GM18858 (cell line): Measurements from ENCODE around the gene EEF1A2.

Experiments used
- ATAC-seq: cut with Tn5 transposase; IDR thresholded peaks from one replicate; pipeline ENCODE4 v1.9.1; 2021; ENCODE audit not compliant: unreplicated experiment

The EEF1A2 gene

DNA sequence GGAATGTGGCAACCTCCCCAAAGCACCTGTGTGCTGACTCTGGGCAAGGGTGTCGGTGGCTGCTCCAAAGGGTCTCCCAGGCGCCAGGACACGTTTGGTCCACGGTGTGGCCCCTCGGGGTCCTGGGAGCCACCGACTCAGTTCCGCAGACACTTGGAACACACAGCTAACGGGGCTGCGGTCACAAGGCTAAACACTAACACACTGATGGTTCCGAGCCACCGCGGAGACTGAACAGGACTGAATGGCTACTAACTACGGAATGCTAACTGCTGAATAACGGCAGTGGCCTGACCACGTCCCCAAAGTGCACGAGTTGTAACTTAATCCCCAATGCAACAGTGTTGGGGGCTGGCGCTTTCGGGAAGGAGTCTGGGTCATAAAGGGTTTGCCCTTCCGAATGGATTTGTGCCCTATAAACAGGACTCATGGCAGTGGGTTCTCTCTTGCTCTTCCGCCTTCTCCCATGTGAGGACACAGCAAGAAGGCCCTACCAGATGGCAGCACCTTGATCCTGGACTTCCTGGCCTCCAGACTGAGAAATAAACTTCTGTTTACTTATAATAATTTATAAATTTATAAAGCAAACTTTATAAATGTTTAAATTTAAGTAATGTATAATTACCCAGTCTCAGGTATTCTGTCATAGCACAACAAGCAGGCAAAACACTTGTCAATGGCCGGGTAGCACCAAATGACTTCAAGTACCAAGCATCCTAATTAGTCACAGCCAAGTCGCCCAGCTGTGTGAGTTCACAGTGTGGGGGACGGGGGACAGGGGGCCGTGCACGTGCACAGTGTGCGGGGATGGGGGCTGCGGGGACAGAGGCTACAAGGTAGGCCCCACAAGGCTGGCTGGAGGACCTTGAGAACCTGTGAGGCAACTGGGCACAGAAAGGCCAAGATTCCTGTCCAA lies 2.3 kb upstream of the EEF1A2 start:
- no peak for ATAC-seq

GRCh38 chr20:63500151-63500901 lies 1.4 kb upstream of the EEF1A2 start:
- ATAC-seq = no peak

- ATAC-seq = no peak
Observed at GRCh38 chr20:63499338-63499969, 571 bp upstream of the EEF1A2 start.

DNA sequence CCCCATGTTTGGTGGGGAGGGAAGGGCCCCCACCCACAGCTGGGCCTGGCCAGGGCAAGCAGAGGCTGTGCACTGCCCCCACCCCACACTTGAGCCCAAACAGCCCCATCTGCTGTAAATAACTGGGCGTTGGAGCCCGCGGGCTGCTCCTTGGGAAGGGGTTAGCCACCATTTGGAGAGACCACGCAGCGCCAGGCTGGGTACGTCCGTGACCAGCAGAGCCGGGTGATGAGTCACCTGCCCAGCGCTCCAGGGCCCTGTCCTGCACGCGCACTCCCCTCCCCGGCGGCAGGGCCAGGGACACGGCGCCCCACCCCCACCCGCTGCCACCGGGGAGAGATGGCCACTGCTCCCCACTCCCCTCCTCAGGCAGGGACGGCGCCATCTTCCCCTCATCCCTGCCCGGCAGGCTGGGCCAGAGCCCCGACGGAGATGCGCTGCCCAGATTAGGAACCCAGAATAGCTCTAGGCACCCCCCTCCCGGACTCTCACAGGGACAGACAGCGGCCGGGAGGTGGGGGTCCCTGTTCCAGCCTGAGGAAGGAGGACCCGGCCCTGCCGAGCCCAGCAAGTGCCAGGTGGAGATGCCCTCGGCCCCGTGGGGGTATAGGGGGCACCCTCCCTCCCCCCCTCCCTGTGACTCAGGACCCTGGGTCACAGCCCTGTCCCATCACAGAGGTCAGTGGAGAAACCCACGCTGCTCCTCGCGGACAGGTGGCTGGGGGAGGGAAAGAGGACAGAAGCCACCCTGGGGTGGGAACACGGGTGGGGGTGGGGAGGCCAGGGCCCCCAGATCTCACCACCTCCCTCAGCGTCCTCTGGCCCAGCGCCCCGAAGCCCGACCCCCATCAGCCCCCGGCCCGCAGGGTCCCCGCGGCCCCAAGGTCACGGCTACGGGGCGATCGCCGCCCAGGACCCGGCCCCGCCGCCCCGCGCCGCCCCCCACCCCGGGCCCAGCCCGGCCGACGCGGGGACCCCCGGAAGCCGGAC lies 642 bp downstream of the EEF1A2 start:
- ATAC-seq = no peak

GRCh38 chr20:63497138-63497945 lies 1.5 kb downstream of the EEF1A2 start:
- ATAC-seq = no peak

DNA sequence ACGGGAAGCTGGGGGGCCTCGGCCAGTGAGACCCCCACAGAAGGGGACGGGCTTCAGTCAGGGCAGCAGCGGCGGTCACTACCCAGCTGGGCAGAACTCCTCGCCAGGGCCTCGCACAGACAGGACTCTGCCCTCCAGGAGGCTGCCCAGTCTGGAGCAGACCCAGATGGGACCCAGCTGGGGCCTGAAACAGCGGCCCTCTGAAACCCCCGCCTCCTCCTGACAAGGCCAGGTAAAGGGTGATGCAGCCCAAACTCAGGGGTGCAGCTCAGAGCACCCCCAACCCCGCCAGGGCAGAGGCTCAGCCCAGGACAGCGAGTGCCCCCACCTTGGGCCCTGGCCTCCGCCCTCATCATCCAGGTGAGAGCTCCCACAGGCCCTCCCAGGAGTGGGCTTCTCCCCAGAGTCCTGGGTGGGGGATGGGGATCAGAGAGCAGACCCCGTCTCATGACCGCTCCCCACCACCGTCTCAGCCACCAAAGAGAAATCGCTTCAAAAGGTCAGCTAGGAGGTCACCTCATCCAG lies 2.2 kb downstream of the EEF1A2 start:
- ATAC-seq = no peak

DNA sequence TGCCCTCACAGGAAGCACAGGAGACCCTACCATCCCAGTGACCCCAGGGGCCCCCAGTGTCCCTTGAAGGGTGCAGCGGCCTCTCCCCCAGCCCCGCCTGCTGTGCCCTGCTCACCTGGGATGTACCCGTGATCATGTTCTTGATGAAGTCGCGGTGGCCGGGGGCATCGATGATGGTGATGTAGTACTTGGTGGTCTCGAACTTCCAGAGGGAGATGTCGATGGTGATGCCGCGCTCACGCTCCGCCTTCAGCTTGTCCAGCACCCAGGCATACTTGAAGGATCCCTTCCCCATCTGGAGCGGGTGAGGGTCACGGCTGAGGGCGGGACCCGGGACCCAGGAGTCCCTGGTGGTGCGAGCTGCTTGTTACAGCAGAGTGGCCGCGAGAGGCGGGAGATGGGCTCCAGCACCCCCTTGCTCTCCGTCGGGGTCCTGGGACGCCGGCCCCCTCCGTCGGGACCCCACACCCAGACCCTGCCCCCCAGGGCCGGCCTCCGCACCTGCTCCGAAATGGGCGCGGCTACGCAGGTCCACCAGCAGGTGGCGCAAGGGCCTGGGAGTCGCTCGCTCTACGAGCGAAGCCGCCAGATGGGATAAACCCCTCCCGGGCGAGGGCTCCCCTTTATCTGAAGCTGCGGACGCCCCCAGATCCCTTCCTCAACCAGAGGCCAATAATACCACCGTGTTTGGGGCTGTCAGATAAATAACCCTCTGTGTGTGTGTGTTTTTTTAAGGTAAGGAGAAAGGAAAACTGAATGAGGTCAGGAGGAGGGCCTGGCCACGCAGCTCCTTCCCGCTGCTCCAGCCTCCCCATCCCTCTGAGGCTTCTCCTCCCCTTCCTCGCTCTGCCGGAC lies 2.9 kb downstream of the EEF1A2 start:
- no peak for ATAC-seq

- no peak for ATAC-seq
Observed at GRCh38 chr20:63495167-63495720, 3.6 kb downstream of the EEF1A2 start.

DNA sequence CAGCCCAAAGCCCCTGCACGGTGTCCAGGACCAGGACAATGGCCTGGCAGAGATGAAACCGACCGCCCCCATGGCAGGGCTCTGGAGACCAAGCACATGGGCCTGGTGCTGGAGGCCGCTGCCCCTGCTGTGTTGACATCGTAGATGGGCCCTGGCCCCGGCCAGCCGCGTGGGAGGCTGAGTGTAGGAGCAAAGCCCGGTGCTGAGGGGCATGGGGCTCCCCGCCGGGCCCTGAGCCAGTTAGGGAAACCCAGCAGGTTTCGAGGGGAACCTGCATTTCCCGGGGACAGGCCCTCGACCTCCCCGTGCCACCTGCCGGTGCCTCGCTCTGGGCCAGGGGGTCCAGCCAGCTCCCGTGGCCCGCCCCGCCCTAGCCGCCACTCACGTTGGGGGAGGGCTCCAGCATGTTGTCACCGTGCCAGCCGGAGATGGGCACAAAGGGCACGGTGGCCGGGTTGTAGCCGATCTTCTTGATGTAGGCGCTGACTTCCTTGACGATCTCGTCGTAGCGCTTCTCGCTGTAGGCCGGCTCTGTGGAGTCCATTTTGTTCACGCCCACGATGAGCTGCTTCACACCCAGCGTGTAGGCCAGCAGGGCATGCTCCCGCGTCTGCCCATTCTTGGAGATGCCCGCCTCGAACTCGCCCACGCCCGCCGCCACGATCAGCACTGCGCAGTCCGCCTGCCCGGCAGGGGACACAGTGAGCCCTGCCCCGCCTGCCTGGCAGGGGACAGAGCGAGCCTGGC lies 4.3 kb downstream of the EEF1A2 start:
- ATAC-seq = no peak

GRCh38 chr20:63494084-63494419 lies 4.8 kb downstream of the EEF1A2 start:
- no peak for ATAC-seq

DNA sequence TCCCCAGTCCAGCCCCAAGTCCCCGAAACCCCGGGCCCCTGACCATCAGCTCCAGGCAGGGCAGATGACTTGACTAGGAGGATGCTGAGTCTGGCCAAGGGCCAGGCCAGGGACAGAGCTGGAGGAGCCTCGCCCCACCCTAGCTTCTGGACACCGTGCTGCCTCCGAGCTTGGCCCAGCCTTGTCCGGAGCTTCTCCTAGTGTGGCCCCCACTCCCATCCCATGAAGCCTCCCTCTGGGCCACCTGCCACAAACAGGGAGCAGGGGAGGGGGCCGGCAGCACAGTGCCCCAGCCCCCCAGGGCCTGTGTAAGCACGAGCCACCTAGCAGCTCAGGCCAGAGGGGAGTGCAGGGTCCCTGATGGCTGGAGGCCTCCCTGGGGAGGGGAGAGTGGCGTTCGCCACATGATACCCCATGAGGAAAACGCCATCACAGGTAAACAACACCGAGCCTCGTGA lies 5.3 kb downstream of the EEF1A2 start:
- no peak for ATAC-seq

DNA sequence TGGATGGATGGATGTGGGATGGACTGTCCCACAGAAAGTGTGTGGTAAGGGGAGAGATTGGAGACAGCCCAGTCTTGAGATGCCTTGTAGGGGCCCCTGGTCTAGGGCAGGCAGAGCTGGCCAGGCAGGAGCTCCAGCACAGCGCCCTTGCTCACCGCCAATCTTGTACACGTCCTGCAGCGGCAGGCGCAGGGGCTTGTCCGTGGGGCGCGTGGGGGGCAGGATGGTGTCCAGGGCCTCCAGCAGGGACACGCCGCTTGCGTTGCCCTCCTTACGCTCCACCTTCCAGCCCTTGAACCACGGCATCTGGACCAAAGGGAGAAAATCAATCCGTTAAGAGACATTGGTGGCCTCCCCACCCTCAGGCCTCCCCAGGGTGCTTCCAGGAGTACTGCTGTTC lies 5.9 kb downstream of the EEF1A2 start:
- ATAC-seq = no peak

DNA sequence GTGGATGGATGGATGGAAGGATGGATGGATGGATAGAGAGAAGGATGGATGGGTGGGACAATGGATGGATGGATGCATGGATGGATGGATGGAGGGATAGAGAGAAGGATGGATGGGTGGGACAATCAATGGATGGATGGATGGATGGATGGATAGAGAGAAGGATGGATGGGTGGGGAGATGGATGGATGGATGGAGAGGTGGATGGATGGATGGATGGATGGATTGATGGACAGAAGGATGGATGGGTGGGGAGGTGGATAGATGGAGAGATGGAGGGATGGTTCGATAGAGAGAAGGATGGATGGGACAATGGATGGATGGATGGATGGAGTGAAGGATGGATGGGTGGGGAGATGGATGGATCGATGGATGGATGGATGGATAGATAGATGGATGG lies 6.4 kb downstream of the EEF1A2 start:
- no peak for ATAC-seq

DNA sequence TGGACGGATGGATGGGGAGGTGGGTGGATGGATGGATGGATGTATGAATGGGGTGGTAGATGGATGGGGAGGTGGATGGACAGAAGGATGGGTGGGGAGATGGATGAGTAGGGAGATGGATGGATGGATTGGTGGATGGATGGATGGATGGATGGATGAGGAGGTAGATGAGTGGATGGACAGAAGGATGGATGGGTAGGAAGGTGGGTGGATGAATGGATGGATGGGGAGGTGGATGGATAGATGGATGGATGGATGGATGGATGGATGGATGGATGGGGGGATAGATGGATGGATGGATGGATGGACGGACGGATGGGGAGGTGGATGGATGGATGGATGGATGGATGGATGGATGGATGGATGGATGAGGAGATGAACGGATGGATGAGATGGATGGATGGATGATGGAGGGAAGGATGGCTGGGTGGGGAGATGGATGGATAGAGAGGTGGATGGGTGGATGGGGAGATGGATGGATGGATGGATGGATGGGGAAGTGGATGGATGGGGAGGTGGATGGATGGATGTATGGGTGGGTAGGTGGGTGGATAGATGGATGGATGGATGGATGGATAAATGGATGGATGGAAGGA lies 7.2 kb downstream of the EEF1A2 start:
- no peak for ATAC-seq

DNA sequence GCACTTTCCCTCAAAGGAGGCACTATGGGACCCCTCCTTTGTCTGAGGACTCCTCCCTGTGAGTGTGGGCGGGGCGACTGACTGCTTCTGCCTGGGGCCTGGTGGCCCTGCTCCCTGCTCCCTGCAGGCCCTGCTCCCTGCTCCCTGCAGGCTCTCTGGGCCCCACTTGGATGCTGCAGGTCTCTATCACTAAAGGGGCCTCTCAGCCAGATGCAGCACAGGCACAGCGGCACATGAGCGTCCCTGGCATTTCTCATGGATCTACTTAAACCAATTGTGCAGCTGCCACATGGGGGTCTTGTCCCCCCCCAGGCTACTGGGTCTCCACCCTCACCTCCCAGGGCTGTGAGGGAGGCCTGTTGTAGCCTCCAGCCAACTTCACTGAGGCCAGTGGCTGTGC lies 7.8 kb downstream of the EEF1A2 start:
- ATAC-seq = no peak

DNA sequence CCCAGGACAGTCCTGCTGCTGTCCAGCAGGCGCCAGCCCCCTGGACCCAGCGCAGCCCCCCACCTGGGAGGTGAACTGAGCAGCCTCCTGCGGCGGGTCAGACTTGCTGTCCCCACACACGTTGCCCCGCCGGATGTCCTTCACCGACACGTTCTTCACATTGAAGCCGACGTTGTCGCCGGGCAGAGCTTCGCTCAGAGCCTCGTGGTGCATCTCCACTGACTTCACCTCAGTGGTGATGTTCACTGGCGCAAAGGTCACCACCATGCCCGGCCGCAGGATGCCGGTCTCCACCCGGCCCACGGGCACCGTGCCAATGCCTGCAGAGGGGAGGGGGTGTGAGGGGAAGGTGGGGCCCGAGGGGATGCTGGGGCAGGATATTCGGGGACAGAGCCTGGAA lies 8.5 kb downstream of the EEF1A2 start:
- no peak for ATAC-seq
